ENCODE data around the gene SUMO2. TPM values are rescaled to one million over a fixed set of nuclear protein-coding genes. Genes with fewer than 3 reads are reported as not detected.

Gene SUMO2
- total RNA-seq, 2 donors from 2014 or later, result 45.7 to 58.1 TPM

GRCh38 chr17:75124819-75125162 lies 58.0 kb downstream of the SUMO2 start:
- Histone ChIP-seq H3K9me3 (no peaks in the 10 kb centered on the region), H3K27ac (peak overlapping the region; percentile 50 to 60), H3K36me3 (peaks cover 6% of the 10 kb centered on the region), H3K27me3 (no peaks in the 10 kb centered on the region), H3K4me3 (no peak overlapping the region), H3K4me1 (peaks cover 0 to 16% of the 10 kb centered on the region in 2 donors)
- TF ChIP-seq CTCF (IDR thresholded peaks at IDR 0.05), result no peak
- no peak for DNase-seq (ENCODE audit: low spot score)

- TF ChIP-seq CTCF (IDR thresholded peaks at IDR 0.05), result no peak
- Histone ChIP-seq H3K27me3 (no peaks in the 10 kb centered on the region), H3K36me3 (peaks cover 3% of the 10 kb centered on the region), H3K27ac (peak overlapping the region; percentile 50 to 60), H3K4me3 (no peak overlapping the region), H3K9me3 (no peaks in the 10 kb centered on the region), H3K4me1 (peaks cover 0 to 16% of the 10 kb centered on the region in 2 donors)
- DNase-seq (ENCODE audit: low spot score), result peak; percentile 78
Observed at GRCh38 chr17:75124041-75124818, 58.5 kb downstream of the SUMO2 start.

GRCh38 chr17:75118307-75118706 lies 64.5 kb downstream of the SUMO2 start:
- Histone ChIP-seq H3K4me1 (peaks cover 0 to 28% of the 10 kb centered on the region in 2 donors), H3K27me3 (no peaks in the 10 kb centered on the region), H3K4me3 (no peak overlapping the region), H3K9me3 (no peaks in the 10 kb centered on the region), H3K36me3 (peaks cover 3% of the 10 kb centered on the region), H3K27ac (no peak overlapping the region)
- no peak for TF ChIP-seq CTCF (IDR thresholded peaks at IDR 0.05)
- no peak for DNase-seq (ENCODE audit: low spot score)

GRCh38 chr17:75116737-75117136 lies 66.0 kb downstream of the SUMO2 start:
- DNase-seq (ENCODE audit: low spot score), result no peak
- TF ChIP-seq CTCF (IDR thresholded peaks at IDR 0.05), result no peak
- Histone ChIP-seq H3K27ac (no peak overlapping the region), H3K4me1 (peaks cover 0 to 32% of the 10 kb centered on the region in 2 donors), H3K36me3 (peaks cover 3% of the 10 kb centered on the region), H3K27me3 (no peaks in the 10 kb centered on the region), H3K4me3 (no peak overlapping the region), H3K9me3 (no peaks in the 10 kb centered on the region)

Other genes with a start within 250 kb of the SUMO2 start
- gene OTOP3, start 247.1 kb downstream of the SUMO2 start, total RNA-seq, result not detected
- 10 to 100 TPM; 10.6 to 11.7 TPM for gene HID1, start 210.2 kb downstream of the SUMO2 start, total RNA-seq
- gene CDR2L, start 195.3 kb downstream of the SUMO2 start, total RNA-seq, result 10 to 100 TPM; 13.6 to 28.8 TPM
- 100 to 1,000 TPM in 1 of 2 donors, 10 to 100 TPM in 1; 44.8 to 104 TPM for gene MRPL58, start 170.3 kb downstream of the SUMO2 start, total RNA-seq
- 100 to 1,000 TPM; 675 to 871 TPM for gene ATP5PD, start 136.0 kb downstream of the SUMO2 start, total RNA-seq
- 10 to 100 TPM; 17.9 to 28.4 TPM for gene KCTD2, start 135.7 kb downstream of the SUMO2 start, total RNA-seq
- 10 to 100 TPM; 16.5 to 34.1 TPM for gene SLC16A5, start 95.0 kb downstream of the SUMO2 start, total RNA-seq
- 1 to 10 TPM; 4.9 to 9.5 TPM for gene ARMC7, start 73.0 kb downstream of the SUMO2 start, total RNA-seq
- gene NT5C, start 51.2 kb downstream of the SUMO2 start, total RNA-seq, result 10 to 100 TPM; 41.4 to 77.5 TPM
- gene JPT1, start 28.4 kb downstream of the SUMO2 start, total RNA-seq, result 10 to 100 TPM; 15.1 to 15.8 TPM
- gene NUP85, start 22.7 kb upstream of the SUMO2 start, total RNA-seq, result 10 to 100 TPM; 10.3 to 14.3 TPM
- 10 to 100 TPM; 18.5 to 23.7 TPM for gene GGA3, start 78.6 kb upstream of the SUMO2 start, total RNA-seq
- gene MRPS7, start 78.9 kb upstream of the SUMO2 start, total RNA-seq, result 10 to 100 TPM; 66.7 to 74.1 TPM
- 10 to 100 TPM; 18.0 to 24.9 TPM for gene MIF4GD, start 88.3 kb upstream of the SUMO2 start, total RNA-seq
- gene SLC25A19, start 106.5 kb upstream of the SUMO2 start, total RNA-seq, result 10 to 100 TPM in 1 of 2 donors, 1 to 10 TPM in 1; 8.8 to 10.2 TPM
- gene GRB2, start 222.7 kb upstream of the SUMO2 start, total RNA-seq, result 100 to 1,000 TPM in 1 of 2 donors, 10 to 100 TPM in 1; 80.8 to 112 TPM

All from right atrium auricular region (tissue), 2 donors.